ENCODE data around the gene CASP12.

The CASP12 gene

DNA sequence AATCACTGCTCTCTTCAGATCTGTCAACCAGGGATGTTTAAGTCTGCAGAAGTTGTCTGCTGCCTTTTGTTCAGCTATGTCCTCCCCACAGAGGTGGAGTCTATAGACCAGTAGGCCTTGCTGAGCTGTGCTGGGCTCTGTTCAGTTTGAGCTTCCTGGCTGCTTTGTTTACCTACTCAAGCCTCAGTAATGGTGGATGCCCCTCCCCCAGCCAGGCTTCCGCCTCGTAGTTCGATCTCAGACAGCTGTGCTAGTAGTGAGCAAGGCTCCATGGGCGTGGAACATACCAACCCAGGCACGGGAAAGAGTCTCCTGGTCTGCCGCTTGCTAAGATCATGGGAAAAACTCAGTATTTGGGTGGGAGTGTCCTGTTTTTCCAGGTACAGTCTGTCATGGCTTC lies 27.6 kb upstream of the CASP12 start:
- Histone ChIP-seq H3K4me3 (no peak overlapping the region), H3K36me3 (ENCODE audit: insufficient read depth, low read length) (no peaks in the 10 kb centered on the region), H3K9me3 (ENCODE audit: low read depth, low read length) (no peaks in the 10 kb centered on the region), H3K9ac (ENCODE audit: insufficient read length) (no peak overlapping the region), H3K27ac (no peak overlapping the region)
- TF ChIP-seq EZH2 (IDR thresholded peaks at IDR 0.05) (no peak), POLR2AphosphoS5 (IDR thresholded peaks at IDR 0.05; ENCODE audit: borderline replicate concordance, low read depth, low read length) (no peak), FOXP2 (optimal IDR thresholded peaks at IDR 0.05; ENCODE audit: control extremely low read depth, extremely low read length, insufficient read depth) (no peak)
- no peak for DNase-seq (ENCODE audit: low read depth, low spot score)

DNA sequence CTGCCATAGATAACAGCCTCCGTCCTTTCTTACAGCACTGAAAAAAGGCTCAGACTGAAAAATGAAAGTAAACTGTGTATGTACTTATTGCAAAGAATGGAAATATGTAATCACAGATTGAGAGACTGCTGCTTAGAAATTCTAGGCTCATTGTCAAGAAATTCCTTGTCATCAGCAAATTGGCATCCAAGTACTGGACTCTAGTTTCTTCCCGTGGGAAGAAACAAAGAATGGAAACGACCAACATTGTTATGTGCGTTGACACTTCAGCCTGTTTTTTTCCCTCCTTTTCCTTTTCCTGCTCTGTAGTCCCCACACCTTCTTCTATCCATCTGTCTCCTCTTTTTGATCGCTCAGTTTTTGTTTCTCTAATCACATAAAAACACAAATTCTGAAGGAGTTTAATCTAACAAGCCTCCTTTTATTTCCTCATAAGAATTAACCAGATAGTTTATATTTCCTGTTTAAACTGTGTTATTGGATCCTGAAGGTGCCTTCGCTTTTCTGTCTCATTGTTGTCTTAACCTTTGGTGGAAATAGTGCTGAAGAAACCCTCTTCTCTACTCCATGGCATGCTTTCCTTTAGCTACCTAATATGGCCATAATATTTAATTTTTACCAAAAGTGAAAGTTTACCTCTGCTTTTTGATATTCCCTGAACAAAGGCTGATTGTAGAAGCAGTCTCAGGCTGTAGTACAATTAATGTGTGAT lies 20.0 kb upstream of the CASP12 start:
- no peak overlapping the region for H3K27ac ChIP-seq
- no peak for TF ChIP-seq FOXP2 (optimal IDR thresholded peaks at IDR 0.05; ENCODE audit: control extremely low read depth, extremely low read length, insufficient read depth)
- TF ChIP-seq EZH2 (IDR thresholded peaks at IDR 0.05), result no peak
- TF ChIP-seq POLR2AphosphoS5 (IDR thresholded peaks at IDR 0.05; ENCODE audit: borderline replicate concordance, low read depth, low read length), result no peak
- DNase-seq (ENCODE audit: low read depth, low spot score), result no peak
- peak overlapping the region; percentile 67 for H3K4me3 ChIP-seq
- H3K9me3 ChIP-seq (ENCODE audit: low read depth, low read length), result no peaks in the 10 kb centered on the region
- H3K9ac ChIP-seq (ENCODE audit: insufficient read length), result no peak overlapping the region
- H3K36me3 ChIP-seq (ENCODE audit: insufficient read depth, low read length), result no peaks in the 10 kb centered on the region

DNA sequence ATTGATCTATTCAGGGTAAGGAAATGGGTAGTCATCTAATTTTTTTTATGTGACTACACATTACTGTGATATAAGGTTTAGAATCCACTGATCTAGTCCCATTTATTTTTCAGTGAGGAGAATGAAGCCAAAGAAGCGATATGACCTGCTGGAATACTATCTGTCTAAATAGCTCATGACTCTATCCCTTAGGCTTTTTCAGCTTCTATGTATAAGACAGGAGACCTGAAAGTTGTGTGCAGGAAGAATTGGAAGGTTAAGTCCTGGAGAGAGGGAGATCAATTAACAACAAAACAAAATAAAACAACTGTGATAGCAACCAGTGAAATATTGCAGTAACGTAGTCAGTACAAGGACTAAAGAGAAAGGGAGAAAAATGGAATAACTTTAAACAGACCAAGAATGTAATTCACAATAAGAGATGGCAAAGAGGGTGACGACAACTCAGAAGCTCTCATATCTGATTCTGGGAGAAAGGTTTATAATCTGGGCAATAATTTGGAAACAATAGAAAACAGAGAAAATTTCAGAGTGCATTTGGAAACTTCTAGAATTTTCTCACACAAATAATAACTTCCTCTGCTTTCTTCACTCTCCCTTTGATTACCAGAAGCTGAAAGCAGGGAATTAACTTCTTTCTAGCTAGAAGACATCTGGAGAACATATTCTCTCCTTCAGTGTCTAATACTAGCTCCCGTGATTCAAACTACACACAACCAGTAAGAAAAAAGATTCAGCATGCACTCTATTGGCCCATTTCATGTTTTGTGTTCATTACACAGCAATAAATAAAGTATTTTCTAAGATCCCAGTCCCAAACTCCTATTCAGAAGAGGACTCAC lies 19.2 kb upstream of the CASP12 start:
- TF ChIP-seq FOXP2 (optimal IDR thresholded peaks at IDR 0.05; ENCODE audit: control extremely low read depth, extremely low read length, insufficient read depth) (no peak), POLR2AphosphoS5 (IDR thresholded peaks at IDR 0.05; ENCODE audit: borderline replicate concordance, low read depth, low read length) (no peak)
- DNase-seq (ENCODE audit: low read depth, low spot score), result no peak
- peak overlapping the region; percentile 67 for H3K4me3 ChIP-seq
- H3K27ac ChIP-seq, result no peak overlapping the region
- no peaks in the 10 kb centered on the region for H3K9me3 ChIP-seq (ENCODE audit: low read depth, low read length)
- no peak overlapping the region for H3K9ac ChIP-seq (ENCODE audit: insufficient read length)
- no peaks in the 10 kb centered on the region for H3K36me3 ChIP-seq (ENCODE audit: insufficient read depth, low read length)

DNA sequence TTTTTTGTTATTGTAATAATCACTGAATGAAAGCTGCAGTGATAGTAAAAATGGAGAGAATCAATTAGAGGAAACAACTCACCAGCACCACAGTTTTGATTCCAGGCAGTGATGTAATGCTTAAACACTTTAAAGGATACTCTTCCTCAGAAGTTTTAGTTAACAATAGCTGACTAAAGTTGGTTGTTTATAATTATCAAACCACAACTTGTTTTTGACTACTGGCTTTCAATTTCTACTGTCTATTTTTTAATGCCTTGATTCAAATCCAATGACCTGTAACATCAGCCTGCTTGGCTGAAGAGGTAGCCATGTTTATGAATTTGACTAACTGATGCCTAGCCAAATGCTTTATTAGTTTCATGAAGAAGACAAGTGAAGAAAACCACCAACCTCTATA lies 18.2 kb upstream of the CASP12 start:
- Histone ChIP-seq H3K9ac (ENCODE audit: insufficient read length) (no peak overlapping the region), H3K36me3 (ENCODE audit: insufficient read depth, low read length) (no peaks in the 10 kb centered on the region), H3K4me3 (no peak overlapping the region), H3K27ac (no peak overlapping the region), H3K9me3 (ENCODE audit: low read depth, low read length) (no peaks in the 10 kb centered on the region)
- TF ChIP-seq FOXP2 (optimal IDR thresholded peaks at IDR 0.05; ENCODE audit: control extremely low read depth, extremely low read length, insufficient read depth) (no peak), POLR2AphosphoS5 (IDR thresholded peaks at IDR 0.05; ENCODE audit: borderline replicate concordance, low read depth, low read length) (no peak), EZH2 (IDR thresholded peaks at IDR 0.05) (no peak)
- DNase-seq (ENCODE audit: low read depth, low spot score), result no peak

DNA sequence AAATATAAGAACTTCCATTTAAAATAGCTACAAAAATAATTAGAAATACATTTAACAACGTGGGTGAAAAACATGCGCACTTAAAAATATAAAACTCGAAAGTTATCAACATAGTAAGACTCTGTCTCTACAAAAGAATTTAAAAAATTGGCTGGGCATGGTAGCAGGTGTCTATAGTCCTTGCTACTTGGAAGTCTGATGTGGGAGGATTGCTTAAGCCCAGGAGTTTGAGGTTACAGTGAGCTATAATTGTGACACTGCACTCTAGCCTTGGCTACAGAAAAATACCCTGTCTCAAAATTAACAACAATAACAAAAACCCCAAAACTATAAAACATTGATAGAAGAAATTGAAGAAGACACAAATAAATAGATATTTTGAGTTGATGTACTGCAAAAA lies 13.8 kb upstream of the CASP12 start:
- DNase-seq (ENCODE audit: low read depth, low spot score), result no peak
- Histone ChIP-seq H3K36me3 (ENCODE audit: insufficient read depth, low read length) (no peaks in the 10 kb centered on the region), H3K27ac (no peak overlapping the region), H3K9ac (ENCODE audit: insufficient read length) (no peak overlapping the region), H3K9me3 (ENCODE audit: low read depth, low read length) (no peaks in the 10 kb centered on the region), H3K4me3 (no peak overlapping the region)
- TF ChIP-seq FOXP2 (optimal IDR thresholded peaks at IDR 0.05; ENCODE audit: control extremely low read depth, extremely low read length, insufficient read depth), result no peak
- no peak for TF ChIP-seq POLR2AphosphoS5 (IDR thresholded peaks at IDR 0.05; ENCODE audit: borderline replicate concordance, low read depth, low read length)
- no peak for TF ChIP-seq EZH2 (IDR thresholded peaks at IDR 0.05)

DNA sequence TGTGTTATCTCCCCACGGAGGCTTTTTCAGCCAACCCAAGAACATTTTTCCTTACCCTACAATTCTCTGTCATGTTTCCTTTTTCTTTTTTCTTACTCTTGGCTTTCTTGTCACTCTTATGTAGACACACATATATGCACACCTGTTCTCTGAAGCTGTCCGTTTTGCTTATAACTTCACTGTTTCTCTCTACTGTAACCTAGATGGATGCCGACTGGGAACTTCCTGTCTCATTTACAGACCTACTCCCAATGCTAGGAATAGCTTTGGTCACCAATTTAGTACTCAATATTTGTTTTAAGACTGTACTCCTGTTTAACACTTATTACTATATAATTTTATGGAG lies 9.9 kb upstream of the CASP12 start:
- H3K9me3 ChIP-seq (ENCODE audit: low read depth, low read length), result no peaks in the 10 kb centered on the region
- no peaks in the 10 kb centered on the region for H3K36me3 ChIP-seq (ENCODE audit: insufficient read depth, low read length)
- TF ChIP-seq EZH2 (IDR thresholded peaks at IDR 0.05), result no peak
- TF ChIP-seq FOXP2 (optimal IDR thresholded peaks at IDR 0.05; ENCODE audit: control extremely low read depth, extremely low read length, insufficient read depth), result no peak
- TF ChIP-seq POLR2AphosphoS5 (IDR thresholded peaks at IDR 0.05; ENCODE audit: borderline replicate concordance, low read depth, low read length), result no peak
- no peak overlapping the region for H3K9ac ChIP-seq (ENCODE audit: insufficient read length)
- H3K27ac ChIP-seq, result no peak overlapping the region
- DNase-seq (ENCODE audit: low read depth, low spot score), result no peak
- no peak overlapping the region for H3K4me3 ChIP-seq

DNA sequence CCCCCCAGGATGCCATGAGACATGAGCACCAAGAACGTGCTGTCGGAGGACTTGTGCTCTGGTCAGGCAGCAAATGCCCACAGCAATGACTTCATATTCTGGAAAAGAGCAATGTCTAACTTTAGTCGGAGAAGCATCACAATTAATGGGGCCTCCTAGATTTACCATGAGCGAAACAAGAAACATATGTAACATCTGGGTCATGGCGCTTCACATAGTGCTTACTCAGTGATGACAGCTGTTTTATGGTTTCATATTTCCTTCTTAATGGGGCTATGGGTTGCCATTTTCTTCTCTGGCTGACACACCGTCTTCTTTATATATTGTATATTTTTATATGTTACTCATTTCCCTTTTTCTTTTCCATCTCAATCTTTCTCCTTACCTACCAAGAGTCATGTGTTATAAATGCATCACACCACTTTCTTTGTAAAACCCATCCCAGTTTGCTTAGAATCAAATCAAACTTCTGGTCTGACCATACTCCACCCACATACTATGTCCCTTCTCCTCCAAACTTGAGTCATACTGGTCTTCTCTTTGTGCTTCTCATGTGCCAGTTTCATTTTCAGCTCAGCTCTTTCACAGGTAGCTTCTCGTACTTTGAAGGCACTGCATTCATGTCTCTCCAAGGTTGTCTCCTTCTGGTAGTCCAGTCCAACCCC lies 9.4 kb upstream of the CASP12 start:
- Histone ChIP-seq H3K27ac (no peak overlapping the region), H3K36me3 (ENCODE audit: insufficient read depth, low read length) (no peaks in the 10 kb centered on the region), H3K4me3 (no peak overlapping the region), H3K9me3 (ENCODE audit: low read depth, low read length) (no peaks in the 10 kb centered on the region), H3K9ac (ENCODE audit: insufficient read length) (no peak overlapping the region)
- DNase-seq (ENCODE audit: low read depth, low spot score), result no peak
- TF ChIP-seq POLR2AphosphoS5 (IDR thresholded peaks at IDR 0.05; ENCODE audit: borderline replicate concordance, low read depth, low read length), result no peak

DNA sequence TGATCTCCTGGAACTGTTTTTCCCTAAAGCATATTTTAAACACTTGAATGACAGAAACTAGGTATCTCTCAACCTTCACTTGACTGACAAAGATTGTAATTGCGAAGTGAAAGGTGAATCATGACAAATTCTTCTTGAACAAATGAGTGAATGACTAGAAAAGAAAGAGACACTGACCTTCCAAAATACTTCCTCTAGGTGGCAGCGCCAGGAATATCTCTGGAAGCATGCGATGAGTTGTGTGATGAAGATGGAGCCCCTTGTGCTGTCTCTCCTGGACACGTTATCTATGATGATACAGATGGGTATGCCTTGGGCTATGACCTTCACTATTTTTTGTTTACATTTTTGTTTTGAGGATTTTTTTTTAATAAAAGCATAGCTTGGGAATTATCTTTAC lies 7.0 kb upstream of the CASP12 start:
- no peak for DNase-seq (ENCODE audit: low read depth, low spot score)
- TF ChIP-seq EZH2 (IDR thresholded peaks at IDR 0.05), result no peak
- no peak for TF ChIP-seq POLR2AphosphoS5 (IDR thresholded peaks at IDR 0.05; ENCODE audit: borderline replicate concordance, low read depth, low read length)
- TF ChIP-seq FOXP2 (optimal IDR thresholded peaks at IDR 0.05; ENCODE audit: control extremely low read depth, extremely low read length, insufficient read depth), result no peak
- Histone ChIP-seq H3K27ac (no peak overlapping the region), H3K9me3 (ENCODE audit: low read depth, low read length) (no peaks in the 10 kb centered on the region), H3K9ac (ENCODE audit: insufficient read length) (no peak overlapping the region), H3K4me3 (no peak overlapping the region), H3K36me3 (ENCODE audit: insufficient read depth, low read length) (no peaks in the 10 kb centered on the region)

All from SK-N-MC (cell line).